ENCODE data around the gene TRPM3. TPM values are rescaled to one million over a fixed set of nuclear protein-coding genes. Genes with fewer than 3 reads are reported as not detected.

The TRPM3 gene
- total and polyA plus RNA-seq, 7 experiments from 2014 or later = not detected

GRCh38 chr9:70595211-70595610 lies 526.2 kb downstream of the TRPM3 start:
- no peak overlapping the region for H3K27ac ChIP-seq (ENCODE audit: low read depth, low read length)
- H3K36me3 ChIP-seq (ENCODE audit: control insufficient read depth in 2 of 3, insufficient read depth in 3 of 3, low read length in 3 of 3) = no peaks in the 10 kb centered on the region
- ATAC-seq (no peak), DNase-seq (no peak)
- POLR2A ChIA-PET = no interaction called here
- CTCF ChIA-PET = no interaction called here
- Mint-ChIP-seq H3K27ac (no peak overlapping the region), H3K27me3 (no peaks in the 10 kb centered on the region), H3K4me1 (peaks cover 0 to 13% (median 0%) of the 10 kb centered on the region in 7 donors), H3K36me3 (no peaks in the 10 kb centered on the region), H3K4me3 (no peak overlapping the region), H3K9me3 (peaks cover 0 to 3% (median 0%) of the 10 kb centered on the region in 11 donors)
- no peaks in the 10 kb centered on the region for H3K27me3 ChIP-seq (ENCODE audit: control insufficient read depth in 2 of 2, insufficient read depth in 2 of 2, low read length in 2 of 2)
- H3K4me3 ChIP-seq (ENCODE audit: low read length) = no peak overlapping the region
- intact Hi-C loops (cut with micrococcal nuclease) = no loop called here
- no peaks in the 10 kb centered on the region for H3K4me1 ChIP-seq (ENCODE audit: control insufficient read depth in 2 of 2, insufficient read depth in 2 of 2, low read length in 2 of 2)
- no peaks in the 10 kb centered on the region for H3K9me3 ChIP-seq (ENCODE audit: control insufficient read depth in 2 of 3, low read length in 3 of 3)

- Mint-ChIP-seq H3K9me3 (peaks cover 0 to 3% (median 0%) of the 10 kb centered on the region in 11 donors), H3K27me3 (no peaks in the 10 kb centered on the region), H3K4me3 (no peak overlapping the region), H3K4me1 (peaks cover 0 to 7% (median 0%) of the 10 kb centered on the region in 7 donors), H3K27ac (no peak overlapping the region), H3K36me3 (no peaks in the 10 kb centered on the region)
- H3K27me3 ChIP-seq (ENCODE audit: control insufficient read depth in 2 of 2, insufficient read depth in 2 of 2, low read length in 2 of 2) = no peaks in the 10 kb centered on the region
- no peaks in the 10 kb centered on the region for H3K4me1 ChIP-seq (ENCODE audit: control insufficient read depth in 2 of 2, insufficient read depth in 2 of 2, low read length in 2 of 2)
- ATAC-seq (no peak), DNase-seq (no peak)
- no peak overlapping the region for H3K27ac ChIP-seq (ENCODE audit: low read depth, low read length)
- no peaks in the 10 kb centered on the region for H3K9me3 ChIP-seq (ENCODE audit: control insufficient read depth in 2 of 3, low read length in 3 of 3)
- POLR2A ChIA-PET = interaction anchor here (1.7 kb wide), 1 partner anchor 174 kb away, joined by 4 read pairs; no protein-coding TSS in a partner anchor
- no peaks in the 10 kb centered on the region for H3K36me3 ChIP-seq (ENCODE audit: control insufficient read depth in 2 of 3, insufficient read depth in 3 of 3, low read length in 3 of 3)
- CTCF ChIA-PET = interaction anchor here (1.0 to 2.2 kb wide), 2 partner anchors 8 to 253 kb away, joined by 3 to 12 read pairs; no protein-coding TSS in a partner anchor
- intact Hi-C loops (cut with micrococcal nuclease) = no loop called here
- no peak overlapping the region for H3K4me3 ChIP-seq (ENCODE audit: low read length)
Measured at GRCh38 chr9:70594386-70594944, 527.0 kb downstream of the TRPM3 start.

- Mint-ChIP-seq H3K27ac (no peak overlapping the region), H3K4me1 (no peaks in the 10 kb centered on the region), H3K4me3 (no peak overlapping the region), H3K9me3 (peaks cover 0 to 3% (median 0%) of the 10 kb centered on the region in 11 donors), H3K27me3 (no peaks in the 10 kb centered on the region), H3K36me3 (no peaks in the 10 kb centered on the region)
- Histone ChIP-seq H3K4me3 (ENCODE audit: low read length) (no peak overlapping the region), H3K36me3 (ENCODE audit: control insufficient read depth in 2 of 3, insufficient read depth in 3 of 3, low read length in 3 of 3) (no peaks in the 10 kb centered on the region), H3K27ac (ENCODE audit: low read depth, low read length) (no peak overlapping the region), H3K27me3 (ENCODE audit: control insufficient read depth in 2 of 2, insufficient read depth in 2 of 2, low read length in 2 of 2) (no peaks in the 10 kb centered on the region), H3K4me1 (ENCODE audit: control insufficient read depth in 2 of 2, insufficient read depth in 2 of 2, low read length in 2 of 2) (no peaks in the 10 kb centered on the region), H3K9me3 (ENCODE audit: control insufficient read depth in 2 of 3, low read length in 3 of 3) (no peaks in the 10 kb centered on the region)
- ChIA-PET POLR2A (interaction anchor here (1.7 kb wide), 1 partner anchor 173 kb away, joined by 4 read pairs; no protein-coding TSS in a partner anchor), CTCF (interaction anchor here (0.6 to 2.2 kb wide), 5 partner anchors 9 to 252 kb away, joined by 3 to 12 read pairs (median 3); no protein-coding TSS in a partner anchor)
- intact Hi-C loops (cut with micrococcal nuclease) = no loop called here
- DNase-seq = no peak
- no peak for ATAC-seq
Measured at GRCh38 chr9:70593241-70593640, 528.2 kb downstream of the TRPM3 start.

- Mint-ChIP-seq H3K4me3 (no peak overlapping the region), H3K9me3 (peaks cover 0 to 3% (median 0%) of the 10 kb centered on the region in 11 donors), H3K4me1 (no peaks in the 10 kb centered on the region), H3K27me3 (peaks cover 0 to 3% (median 0%) of the 10 kb centered on the region in 5 donors), H3K36me3 (no peaks in the 10 kb centered on the region), H3K27ac (no peak overlapping the region)
- no peak overlapping the region for H3K27ac ChIP-seq (ENCODE audit: low read depth, low read length)
- H3K4me1 ChIP-seq (ENCODE audit: control insufficient read depth in 2 of 2, insufficient read depth in 2 of 2, low read length in 2 of 2) = no peaks in the 10 kb centered on the region
- H3K36me3 ChIP-seq (ENCODE audit: control insufficient read depth in 2 of 3, insufficient read depth in 3 of 3, low read length in 3 of 3) = no peaks in the 10 kb centered on the region
- intact Hi-C loops (cut with micrococcal nuclease) = no loop called here
- H3K4me3 ChIP-seq (ENCODE audit: low read length) = no peak overlapping the region
- H3K27me3 ChIP-seq (ENCODE audit: control insufficient read depth in 2 of 2, insufficient read depth in 2 of 2, low read length in 2 of 2) = no peaks in the 10 kb centered on the region
- ChIA-PET CTCF (interaction anchor here (0.5 kb wide), 1 partner anchor 153 kb away, joined by 3 read pairs; no protein-coding TSS in a partner anchor), POLR2A (interaction anchor here (0.6 kb wide), 1 partner anchor 12 kb away, joined by 3 read pairs; no protein-coding TSS in a partner anchor)
- H3K9me3 ChIP-seq (ENCODE audit: control insufficient read depth in 2 of 3, low read length in 3 of 3) = no peaks in the 10 kb centered on the region
- ATAC-seq = no peak
- no peak for DNase-seq
Measured at GRCh38 chr9:70590315-70590677, 531.1 kb downstream of the TRPM3 start.

GRCh38 chr9:70589571-70590314 lies 531.7 kb downstream of the TRPM3 start:
- Mint-ChIP-seq H3K36me3 (no peaks in the 10 kb centered on the region), H3K27ac (no peak overlapping the region), H3K4me1 (no peaks in the 10 kb centered on the region), H3K9me3 (peaks cover 0 to 3% (median 0%) of the 10 kb centered on the region in 11 donors), H3K4me3 (no peak overlapping the region), H3K27me3 (peaks cover 0 to 3% (median 0%) of the 10 kb centered on the region in 5 donors)
- ChIA-PET POLR2A (interaction anchor here (1.1 kb wide), 1 partner anchor 175 kb away, joined by 4 read pairs; the partner anchor contains the start of gene KLF9), CTCF (interaction anchor here (0.5 to 1.7 kb wide), 2 partner anchors 12 to 153 kb away, joined by 3 to 4 read pairs; no protein-coding TSS in a partner anchor)
- Histone ChIP-seq H3K4me1 (ENCODE audit: control insufficient read depth in 2 of 2, insufficient read depth in 2 of 2, low read length in 2 of 2) (no peaks in the 10 kb centered on the region), H3K27ac (ENCODE audit: low read depth, low read length) (no peak overlapping the region), H3K36me3 (ENCODE audit: control insufficient read depth in 2 of 3, insufficient read depth in 3 of 3, low read length in 3 of 3) (no peaks in the 10 kb centered on the region), H3K27me3 (ENCODE audit: control insufficient read depth in 2 of 2, insufficient read depth in 2 of 2, low read length in 2 of 2) (no peaks in the 10 kb centered on the region), H3K9me3 (ENCODE audit: control insufficient read depth in 2 of 3, low read length in 3 of 3) (no peaks in the 10 kb centered on the region), H3K4me3 (ENCODE audit: low read length) (no peak overlapping the region)
- ATAC-seq (no peak), DNase-seq (no peak)
- intact Hi-C loops (cut with micrococcal nuclease) = no loop called here

- no peaks in the 10 kb centered on the region for H3K36me3 Mint-ChIP-seq
- peaks cover 0 to 3% (median 0%) of the 10 kb centered on the region in 5 donors for H3K27me3 Mint-ChIP-seq
- no peaks in the 10 kb centered on the region for H3K9me3 ChIP-seq (ENCODE audit: control insufficient read depth in 2 of 3, low read length in 3 of 3)
- POLR2A ChIA-PET = interaction anchor here (1.1 kb wide), 1 partner anchor 174 kb away, joined by 4 read pairs; the partner anchor contains the start of gene KLF9
- intact Hi-C loops (cut with micrococcal nuclease) = no loop called here
- ATAC-seq = no peak
- no peak for DNase-seq
- H3K4me3 Mint-ChIP-seq = no peak overlapping the region
- CTCF ChIA-PET = interaction anchor here (1.7 kb wide), 1 partner anchor 13 kb away, joined by 4 read pairs; no protein-coding TSS in a partner anchor
- no peak overlapping the region for H3K27ac Mint-ChIP-seq
- H3K4me1 Mint-ChIP-seq = no peaks in the 10 kb centered on the region
- H3K4me1 ChIP-seq (ENCODE audit: control insufficient read depth in 2 of 2, insufficient read depth in 2 of 2, low read length in 2 of 2) = no peaks in the 10 kb centered on the region
- no peaks in the 10 kb centered on the region for H3K27me3 ChIP-seq (ENCODE audit: control insufficient read depth in 2 of 2, insufficient read depth in 2 of 2, low read length in 2 of 2)
- H3K36me3 ChIP-seq (ENCODE audit: control insufficient read depth in 2 of 3, insufficient read depth in 3 of 3, low read length in 3 of 3) = no peaks in the 10 kb centered on the region
- peaks cover 0 to 3% (median 0%) of the 10 kb centered on the region in 11 donors for H3K9me3 Mint-ChIP-seq
- no peak overlapping the region for H3K4me3 ChIP-seq (ENCODE audit: low read length)
- no peak overlapping the region for H3K27ac ChIP-seq (ENCODE audit: low read depth, low read length)
Measured at GRCh38 chr9:70588999-70589398, 532.4 kb downstream of the TRPM3 start.
